Motor neuron (in vitro differentiated cells): ENCODE results near the gene SACS. TPM values are rescaled to one million over a fixed set of nuclear protein-coding genes. Genes with fewer than 3 reads are reported as not detected.

ENCODE experiments used
- ATAC-seq, 8 experiments: fragments of 200-7000 bp; cut with Tn5 transposase; replicated peaks in 6 of 8; 2 replicates each; pipeline ENCODE4 v1.8.0; 2021; ENCODE audit warnings: mild to moderate bottlenecking in 8 of 8, moderate library complexity in 8 of 8
- H3K27ac ChIP-seq, 2 donors: fragments of 250-450 bp; sonication (Bioruptor Pico); 2 replicates each; pipeline ENCODE4 v1.9.0; 2021; ENCODE audit warnings: antibody characterized with exemption in 2 of 2, mild to moderate bottlenecking in 2 of 2, moderate library complexity in 1 of 2
- H3K4me1 ChIP-seq, 2 donors: fragments of 250-450 bp; sonication (Bioruptor Pico); replicated peaks in 1 of 2; 2 replicates each; pipeline ENCODE4 v1.6.1; 2021; ENCODE audit warnings: antibody characterized with exemption in 2 of 2, mild to moderate bottlenecking in 2 of 2, moderate library complexity in 1 of 2
- H3K4me3 ChIP-seq, 5 donors: fragments of 250-450 bp; sonication (Bioruptor Pico); 2 replicates each; pipeline ENCODE4 v1.9.0; 2021; ENCODE audit warnings: antibody characterized with exemption in 5 of 5, mild to moderate bottlenecking in 5 of 5, moderate library complexity in 4 of 5
- WGBS, 10 experiments: fragments of 450-650 bp; shearing (Covaris generic); methylation state at CpG; one replicate each; pipeline ENCODE4 v1.0.0; 2022; 5-methylcytosine and 5-hydroxymethylcytosine counted together
- in situ Hi-C, 9 experiments: fragments of 400-800 bp; cut with MboI; loops; one replicate each; pipeline ENCODE4 v1.15.0; 2021; ENCODE audit warnings: low sequenced_read_pairs in 9 of 9, low pct_unique_long_range_greater_than_20kb in 2 of 9; ENCODE audit not compliant: unreplicated experiment in 9 of 9
- total RNA-seq, 8 experiments: library from RNA; unstranded; fragments of 300-600 nt; gene quantifications; 2 replicates each; pipeline versions ENCODE4 v1.2.3 to v1.2.4, GENCODE V29; 2022

The SACS gene
- total RNA-seq, 8 experiments from 2014 or later, result 21.3 to 73.2 (median 36.2) TPM

DNA sequence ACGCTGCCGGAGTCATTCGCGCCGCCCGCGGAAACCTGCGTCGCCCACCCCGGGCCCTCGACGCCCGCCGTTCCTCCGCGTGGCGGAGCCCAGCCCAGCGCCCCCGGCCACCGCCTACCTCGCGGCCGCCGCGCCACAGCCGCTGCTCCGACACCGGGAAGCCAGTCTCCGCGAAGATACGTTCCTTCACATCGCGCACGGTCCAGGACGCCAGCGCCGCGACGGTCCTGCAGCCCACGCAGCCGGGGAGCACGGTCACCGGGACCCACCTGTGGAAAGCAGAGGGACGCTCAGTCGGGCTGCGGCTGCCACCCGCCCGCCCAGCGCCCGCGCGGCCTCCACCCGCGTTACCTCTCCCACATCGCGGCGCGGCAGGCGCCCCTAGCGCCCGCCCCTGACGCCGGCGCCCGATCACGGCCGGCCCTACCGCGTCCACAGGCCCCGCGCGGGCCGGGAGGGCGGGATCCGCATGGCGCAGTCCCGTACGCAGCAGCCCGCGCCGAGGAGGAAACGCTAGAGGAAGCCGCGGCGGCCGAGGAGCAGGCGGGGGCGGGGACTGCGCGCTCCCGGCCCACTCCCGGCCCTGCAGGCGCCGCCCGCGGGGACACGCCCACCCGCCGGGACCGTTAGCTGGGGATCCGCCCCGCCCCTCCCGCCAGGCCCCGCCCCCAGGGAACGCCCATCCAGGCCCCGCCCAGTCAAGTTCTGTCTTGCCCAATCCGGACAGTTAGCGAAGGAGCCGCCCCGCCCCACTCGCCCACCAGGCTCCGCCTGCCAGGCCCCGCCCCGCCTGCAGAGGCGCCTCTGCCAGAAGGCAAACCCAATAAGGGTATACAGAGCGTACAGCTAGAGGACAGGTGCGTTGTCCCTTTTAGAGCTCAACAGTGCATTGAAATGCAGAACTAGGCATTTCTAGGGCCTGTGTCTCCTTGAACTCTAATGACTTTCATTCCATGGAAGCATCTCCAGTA lies 58.2 kb downstream of the SACS start:
- H3K4me3 ChIP-seq, result peak overlapping the region; percentile 35 to 62 (median 44)
- peak; percentile 87 to 97 (median 94) for ATAC-seq
- H3K27ac ChIP-seq, result peak overlapping the region; percentile 26 to 70
- peaks cover 12 to 21% of the 10 kb centered on the region in 2 donors for H3K4me1 ChIP-seq
- in situ Hi-C loops, result no loop called here
- WGBS, 10 experiments, result 0 to 30% methylated on average over 2 to 3 of the region's 117 CpGs; no CpG with 5 or more reads in 8 of the 10 experiments

DNA sequence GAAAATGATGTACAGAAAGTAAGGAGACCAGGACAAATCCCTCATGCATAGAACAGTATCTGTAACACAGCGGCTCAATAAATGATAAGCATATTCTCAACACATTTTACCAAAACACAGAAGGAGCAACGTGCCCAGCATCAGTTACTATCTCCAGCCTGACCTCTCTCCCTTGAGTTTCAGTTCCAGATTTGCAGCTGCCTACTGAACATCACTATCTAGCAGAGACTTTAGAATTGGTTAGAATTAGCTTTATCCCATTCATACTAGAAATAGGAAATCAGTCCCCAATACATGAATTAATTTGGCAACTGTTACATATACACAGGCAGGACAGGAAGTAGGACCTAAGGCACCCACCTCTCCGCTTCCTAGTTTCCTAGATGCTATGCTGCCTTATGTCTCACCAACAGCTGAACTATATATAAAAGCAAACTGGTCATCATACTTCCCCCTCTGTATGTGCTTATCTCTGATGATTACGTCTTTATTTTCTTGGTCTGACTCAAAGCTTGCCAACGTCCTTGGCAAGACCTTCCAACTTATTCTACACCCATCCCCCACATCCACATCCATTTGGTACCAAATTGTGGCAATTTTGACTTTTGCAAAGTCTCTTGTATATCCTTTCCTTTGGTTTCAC lies 61.1 kb downstream of the SACS start:
- 38 to 78% (median 61%) methylated on average over 2 to 5 of the region's 5 CpGs for WGBS, 10 experiments
- no peak for ATAC-seq
- Histone ChIP-seq H3K27ac (no peak overlapping the region), H3K4me3 (no peak overlapping the region), H3K4me1 (peaks cover 6 to 12% of the 10 kb centered on the region in 2 donors)
- in situ Hi-C loops, result no loop called here

DNA sequence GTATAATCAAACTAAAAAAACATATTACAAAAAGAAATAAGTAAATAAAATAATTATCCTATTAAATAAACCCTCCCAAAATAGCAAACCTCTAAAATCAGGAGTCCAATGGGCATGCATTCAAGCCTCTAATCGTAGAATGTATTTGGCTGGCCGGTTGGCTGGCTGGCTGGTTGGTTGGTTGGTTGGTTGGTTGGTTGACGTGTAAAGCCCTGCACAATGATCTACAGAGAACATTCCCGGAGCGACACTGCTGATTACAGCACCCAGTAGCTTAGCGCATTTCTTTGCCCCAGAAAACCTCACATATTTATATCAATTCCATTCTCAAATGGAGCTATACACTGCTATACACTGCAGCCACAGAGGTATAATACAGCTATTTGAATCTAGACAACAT lies 65.6 kb downstream of the SACS start:
- Histone ChIP-seq H3K27ac (no peak overlapping the region), H3K4me1 (peaks cover 0 to 3% of the 10 kb centered on the region in 2 donors), H3K4me3 (no peak overlapping the region)
- in situ Hi-C loops, result no loop called here
- WGBS, 10 experiments, result 90 to 100% (median 97%) methylated on average over 1 to 6 of the region's 6 CpGs; no CpG with 5 or more reads in 3 of the 10 experiments
- ATAC-seq, result no peak

DNA sequence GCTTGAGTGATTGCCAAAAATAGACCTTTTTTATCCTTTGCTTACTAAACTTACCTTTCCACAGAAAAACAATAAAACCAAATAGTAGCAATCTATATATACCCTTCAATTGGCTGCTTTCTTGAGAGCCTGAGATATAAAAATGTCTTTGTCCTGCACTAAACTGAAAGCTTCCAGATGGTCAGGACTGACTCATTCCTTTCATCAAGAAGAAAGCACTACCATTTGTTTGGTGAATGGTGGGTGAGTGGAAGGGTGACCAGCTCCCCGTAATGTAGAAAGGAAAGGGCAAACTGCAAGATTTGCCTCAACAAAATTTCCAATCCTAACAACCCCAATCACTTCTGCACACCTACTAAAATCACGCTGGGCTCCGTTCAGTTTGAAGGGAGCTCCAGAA lies 67.8 kb downstream of the SACS start:
- no peak for ATAC-seq
- 60 to 100% (median 86%) methylated on average over 1 to 3 of the region's 3 CpGs; no CpG with 5 or more reads in 4 of the 10 experiments for WGBS, 10 experiments
- Histone ChIP-seq H3K27ac (no peak overlapping the region), H3K4me1 (no peaks in the 10 kb centered on the region), H3K4me3 (no peak overlapping the region)
- in situ Hi-C loops, result no loop called here

DNA sequence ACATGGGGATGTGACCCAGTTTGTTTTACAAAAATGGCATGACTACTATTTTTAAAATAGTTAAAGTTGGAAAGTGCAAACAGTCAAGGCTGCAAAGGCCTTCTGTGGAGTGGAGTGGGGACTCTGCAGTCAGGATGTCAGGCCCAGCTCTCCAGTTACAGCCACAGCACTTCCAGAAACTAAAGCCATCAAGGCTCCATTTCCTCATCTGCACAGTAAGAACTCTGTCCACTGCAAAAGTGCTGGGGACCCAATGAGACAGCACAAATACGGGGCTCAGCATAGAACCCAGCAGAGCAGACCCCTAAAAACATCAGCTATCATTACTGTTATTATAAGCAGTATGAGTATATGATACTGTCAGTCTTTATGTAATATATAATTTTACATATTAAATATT lies 73.6 kb downstream of the SACS start:
- in situ Hi-C loops, result no loop called here
- ATAC-seq, result no peak
- Histone ChIP-seq H3K4me1 (no peaks in the 10 kb centered on the region), H3K4me3 (no peak overlapping the region), H3K27ac (no peak overlapping the region)
- WGBS, 10 experiments, result 78 to 100% (median 100%) methylated on average over 1 of the region's 1 CpG; no CpG with 5 or more reads in 6 of the 10 experiments

DNA sequence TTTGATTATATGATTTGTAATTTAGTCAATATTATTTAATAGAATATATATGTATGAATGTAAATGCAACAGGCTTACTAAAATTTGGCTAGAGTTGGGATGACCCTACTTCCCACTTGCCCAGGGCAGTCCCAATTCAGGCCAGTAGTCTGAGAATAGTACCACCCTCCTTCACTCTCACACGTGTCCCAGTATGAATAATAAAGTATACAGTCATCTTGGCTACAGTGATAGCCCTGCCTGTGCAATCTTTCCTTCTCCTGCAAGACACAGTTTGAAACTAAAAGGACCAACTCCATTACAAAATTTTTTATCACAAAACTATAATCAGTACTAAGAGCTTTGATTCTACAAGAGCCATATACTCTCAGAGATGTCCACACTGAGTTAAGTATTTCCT lies 76.2 kb downstream of the SACS start:
- in situ Hi-C loops, result no loop called here
- peak in 3 of 8 experiments; percentile 35 to 98 (median 98) for ATAC-seq
- WGBS, 10 experiments, result 17 to 100% (median 54%) methylated on average over 1 of the region's 1 CpG; no CpG with 5 or more reads in 6 of the 10 experiments
- no peak overlapping the region for H3K4me3 ChIP-seq
- no peak overlapping the region for H3K27ac ChIP-seq
- H3K4me1 ChIP-seq, result no peaks in the 10 kb centered on the region

DNA sequence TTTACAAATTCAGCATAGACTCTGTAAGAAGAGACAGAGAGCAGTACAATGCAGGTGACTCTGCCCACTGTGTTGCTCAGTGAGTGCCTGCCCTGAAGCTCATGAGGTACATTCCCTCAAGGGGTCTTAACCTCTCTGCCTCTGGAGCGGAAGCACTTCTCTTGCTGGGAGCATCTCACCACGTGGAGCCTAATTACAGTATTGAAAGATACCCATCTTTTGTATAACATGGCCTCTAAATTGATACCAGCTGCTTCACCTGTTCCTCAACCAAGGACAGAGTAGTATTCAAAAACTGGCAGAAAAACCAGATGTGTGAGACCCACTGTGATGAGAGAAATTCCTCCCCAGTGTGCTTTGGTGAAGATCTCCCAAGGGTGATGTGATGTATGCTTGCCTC lies 77.1 kb downstream of the SACS start:
- Histone ChIP-seq H3K27ac (no peak overlapping the region), H3K4me1 (no peaks in the 10 kb centered on the region), H3K4me3 (no peak overlapping the region)
- in situ Hi-C loops, result no loop called here
- 50 to 80% methylated on average over 1 to 2 of the region's 2 CpGs; no CpG with 5 or more reads in 8 of the 10 experiments for WGBS, 10 experiments
- ATAC-seq, result no peak

DNA sequence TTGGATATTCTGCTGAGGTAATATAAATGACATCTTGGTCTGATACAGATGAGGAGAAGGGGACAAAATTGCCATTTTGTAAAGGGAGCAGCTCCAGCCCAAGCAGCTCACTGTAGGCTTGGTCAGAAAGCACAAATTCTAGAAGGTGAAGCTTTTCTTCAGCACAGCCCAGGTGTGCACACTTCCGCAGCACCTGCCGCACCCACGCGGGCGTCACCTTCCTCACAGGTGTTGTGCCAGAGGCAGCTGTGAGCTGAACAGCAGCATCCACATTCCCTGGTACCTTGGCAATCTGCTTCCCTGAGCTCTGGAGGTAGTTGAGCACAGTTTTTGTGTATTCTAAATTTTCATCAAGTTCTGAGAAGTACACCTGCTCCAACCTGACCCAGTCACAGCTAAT lies 79.0 kb downstream of the SACS start:
- no peak for ATAC-seq
- 96 to 100% (median 100%) methylated on average over 2 to 5 of the region's 5 CpGs; no CpG with 5 or more reads in 7 of the 10 experiments for WGBS, 10 experiments
- Histone ChIP-seq H3K4me3 (no peak overlapping the region), H3K27ac (no peak overlapping the region), H3K4me1 (no peaks in the 10 kb centered on the region)
- in situ Hi-C loops, result no loop called here

DNA sequence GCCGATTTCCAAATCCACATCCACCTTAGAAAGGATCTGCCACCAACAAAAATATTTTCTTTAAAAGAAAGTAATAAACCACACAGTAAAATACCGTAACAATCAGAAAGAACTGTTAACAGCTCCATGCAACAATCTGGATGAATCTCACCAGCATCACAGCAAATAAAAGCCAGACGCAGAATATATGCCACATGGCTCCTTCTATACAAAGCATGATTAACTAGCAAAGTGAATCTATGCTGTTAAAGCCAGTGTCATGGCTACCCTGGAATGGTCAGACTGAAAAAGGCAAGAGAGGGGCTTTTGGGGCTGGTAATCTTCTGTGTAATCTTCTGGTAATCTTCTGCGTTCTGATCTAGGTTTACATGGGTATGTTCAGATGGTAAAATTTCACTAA lies 81.3 kb downstream of the SACS start:
- no peak overlapping the region for H3K4me3 ChIP-seq
- ATAC-seq, result peak in 1 of 8 experiments; percentile 69
- H3K27ac ChIP-seq, result no peak overlapping the region
- 38 to 100% (median 68%) methylated on average over 1 to 4 of the region's 4 CpGs for WGBS, 10 experiments
- H3K4me1 ChIP-seq, result no peaks in the 10 kb centered on the region
- in situ Hi-C loops, result no loop called here

DNA sequence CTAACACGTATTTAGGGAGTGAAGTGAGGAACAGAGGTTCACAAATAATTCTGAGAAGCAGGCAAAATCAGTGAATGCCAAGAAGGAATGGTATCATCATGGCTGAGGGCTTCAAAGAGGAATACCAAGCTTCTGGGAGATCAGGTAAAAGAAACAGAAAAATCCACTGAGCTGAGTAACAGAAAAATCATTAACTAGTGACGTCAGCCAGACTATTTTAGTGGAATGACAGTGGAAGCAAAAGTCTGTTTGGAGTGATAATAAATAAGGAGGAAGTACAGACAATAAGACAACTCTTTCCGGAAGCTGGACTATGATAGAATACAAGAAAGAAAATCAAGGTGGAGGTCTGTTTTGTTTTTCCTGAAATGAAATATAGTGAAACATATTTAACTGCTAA lies 83.5 kb downstream of the SACS start:
- Histone ChIP-seq H3K4me1 (no peaks in the 10 kb centered on the region), H3K4me3 (no peak overlapping the region), H3K27ac (no peak overlapping the region)
- in situ Hi-C loops, result no loop called here
- WGBS, 10 experiments, result 42 to 91% (median 78%) methylated on average over 1 to 3 of the region's 3 CpGs
- ATAC-seq, result peak in 1 of 8 experiments; percentile 23

DNA sequence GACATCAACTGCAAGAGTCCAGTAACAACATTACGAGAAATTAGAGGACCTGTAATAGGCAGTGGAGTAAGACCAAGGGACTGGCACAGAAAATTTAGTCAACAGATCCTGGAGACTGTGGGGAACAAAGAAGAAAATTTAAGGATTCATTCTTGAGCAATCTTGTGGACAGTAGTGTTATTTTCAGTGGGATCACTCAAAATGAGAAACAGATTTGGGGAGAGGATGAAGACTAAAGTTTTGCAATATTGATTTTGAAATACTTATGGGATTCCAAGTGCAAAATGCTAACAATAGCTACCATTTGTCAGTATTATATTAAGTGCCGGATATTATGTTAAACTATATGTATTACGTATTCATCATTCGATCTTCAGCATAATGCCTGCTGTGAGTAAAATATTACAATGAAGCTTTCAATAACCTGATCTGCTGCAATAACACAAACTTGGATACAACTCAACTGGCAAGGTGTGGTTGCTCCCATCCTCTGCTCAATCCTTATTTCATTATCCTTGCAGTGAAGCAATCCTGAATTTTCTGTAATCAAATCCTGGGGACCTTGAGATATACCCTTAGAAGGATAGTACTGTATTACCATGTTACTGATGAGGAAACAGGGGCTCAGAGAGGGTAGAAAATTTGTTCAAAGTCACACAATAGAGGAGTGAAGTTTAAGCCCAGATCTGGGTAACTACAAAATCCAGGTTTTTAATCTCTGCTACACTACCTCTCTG lies 84.2 kb downstream of the SACS start:
- in situ Hi-C loops, result loop anchor here in 1 of 9 experiments (25.0 kb wide), 1 partner anchor 88 kb away; the partner anchor contains the start of gene SACS

DNA sequence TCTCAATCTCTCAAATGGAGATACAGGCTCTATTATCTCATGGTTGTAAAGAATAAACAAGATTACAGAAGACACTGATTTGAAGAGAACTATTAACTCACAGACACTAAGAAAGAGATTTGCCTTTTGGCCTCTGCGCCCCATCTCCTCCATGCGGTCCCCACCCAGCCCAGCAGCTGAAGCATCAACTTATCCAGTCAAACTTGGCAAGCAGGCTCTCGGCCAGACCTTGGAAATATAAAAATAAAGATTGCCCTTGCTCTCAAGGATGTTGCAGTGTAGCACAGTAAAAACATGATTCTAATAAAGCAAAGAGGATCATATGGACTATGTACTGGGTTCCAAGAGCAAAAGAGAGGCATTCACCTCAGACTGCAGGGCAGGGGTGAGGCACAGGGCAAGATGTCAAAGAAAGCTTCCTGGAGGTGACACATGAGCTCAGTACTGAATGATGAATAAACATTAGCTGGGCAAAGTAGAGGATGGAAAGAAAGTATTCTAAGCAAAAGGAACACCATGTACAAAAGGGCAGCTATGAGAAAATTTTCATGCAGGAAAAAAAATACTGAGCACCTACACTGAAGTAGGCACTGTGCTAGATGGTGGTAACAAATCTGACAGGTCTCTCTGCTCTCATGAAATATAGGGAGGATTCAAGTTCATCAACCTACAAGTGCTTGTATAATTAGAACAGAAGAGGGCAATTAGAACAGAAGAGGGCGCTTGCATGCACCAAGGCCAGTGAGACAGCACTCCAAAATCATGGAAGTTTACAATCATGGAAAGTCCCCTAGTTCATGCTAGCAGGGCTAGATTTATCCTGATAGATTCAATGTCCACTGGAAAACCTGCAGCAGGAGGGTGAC lies 85.0 kb downstream of the SACS start:
- in situ Hi-C loops, result loop anchor here in 1 of 9 experiments (25.0 kb wide), 1 partner anchor 89 kb away; the partner anchor contains the start of gene SACS
- H3K4me3 ChIP-seq, result no peak overlapping the region
- WGBS, 10 experiments, result 17 to 100% (median 80%) methylated on average over 1 to 4 of the region's 4 CpGs; no CpG with 5 or more reads in 1 of the 10 experiments
- no peaks in the 10 kb centered on the region for H3K4me1 ChIP-seq
- ATAC-seq, result peak in 3 of 8 experiments; percentile 6 to 88 (median 62)
- H3K27ac ChIP-seq, result no peak overlapping the region

More for the DNA sequence above, 84.2 kb downstream of the SACS start:
- WGBS, 10 experiments, result 20 to 100% (median 95%) methylated on average over 1 to 4 of the region's 4 CpGs; no CpG with 5 or more reads in 1 of the 10 experiments
- ATAC-seq, result peak in 1 of 8 experiments; percentile 19
- H3K4me1 ChIP-seq, result no peaks in the 10 kb centered on the region
- H3K27ac ChIP-seq, result no peak overlapping the region
- H3K4me3 ChIP-seq, result no peak overlapping the region
